SK-N-SH treated with all-trans-retinoic acid at 6 μM for 48 hours (cell line): ENCODE measurements around the gene SMPDL3A.

ENCODE experiments used
- ARNTL ChIP-seq: fragments of 450-650 bp; formaldehyde crosslinking; IDR thresholded peaks from 2 replicates; pipeline ENCODE4 v1.5.0; 2020; ENCODE audit warnings: low read depth, mild to moderate bottlenecking, moderate library complexity, borderline replicate concordance
- BACH2 ChIP-seq: fragments of 250-450 bp; sonication (Bioruptor Pico); IDR thresholded peaks from 2 replicates; pipeline ENCODE4 v1.9.0; 2021; ENCODE audit warnings: mild to moderate bottlenecking, borderline replicate concordance
- OSR1 ChIP-seq: fragments of 250-450 bp; sonication (Bioruptor Pico); IDR thresholded peaks from 2 replicates; pipeline ENCODE4 v1.8.0; 2022; ENCODE audit warnings: moderate library complexity, mild to moderate bottlenecking, inconsistent platforms
- RARB ChIP-seq: fragments of 250-450 bp; sonication (Bioruptor Pico); IDR thresholded peaks from 2 replicates; pipeline ENCODE4 v1.8.0; 2021; ENCODE audit warnings: mild to moderate bottlenecking, moderate library complexity
- TOX ChIP-seq: fragments of 250-450 bp; sonication (Bioruptor Pico); IDR thresholded peaks from 2 replicates; pipeline ENCODE4 v1.8.0; 2021; ENCODE audit warnings: mild to moderate bottlenecking, moderate library complexity, borderline replicate concordance
- ZFP3 ChIP-seq: fragments of 250-450 bp; sonication (Bioruptor Pico); IDR thresholded peaks from 2 replicates; pipeline ENCODE4 v1.5.0; 2020; ENCODE audit warnings: mild to moderate bottlenecking, moderate library complexity
- ZFP30 ChIP-seq: fragments of 450-650 bp; formaldehyde crosslinking; IDR thresholded peaks from 2 replicates; pipeline ENCODE4 v1.5.0; 2022; ENCODE audit warnings: mild to moderate bottlenecking, moderate library complexity
- ZNF70 ChIP-seq: fragments of 450-650 bp; formaldehyde crosslinking; IDR thresholded peaks from 2 replicates; pipeline ENCODE4 v1.5.0; 2020; ENCODE audit warnings: mild to moderate bottlenecking, moderate library complexity
- TF ChIP-seq, protein P1 (sequence below): fragments of 250-450 bp; sonication (Bioruptor Pico); IDR thresholded peaks from 2 replicates; pipeline ENCODE4 v1.8.0; 2021; ENCODE audit warnings: low read depth, mild to moderate bottlenecking, moderate library complexity, borderline replicate concordance
- TF ChIP-seq, protein P2 (sequence below): fragments of 250-450 bp; sonication (Bioruptor Pico); IDR thresholded peaks from 2 replicates; pipeline ENCODE4 v1.8.0; 2020; ENCODE audit warnings: mild to moderate bottlenecking, moderate library complexity, borderline replicate concordance
- TF ChIP-seq, protein P3 (sequence below): fragments of 250-450 bp; sonication (Bioruptor Pico); IDR thresholded peaks from 2 replicates; pipeline ENCODE4 v1.5.1; 2020; ENCODE audit warnings: low read depth, mild to moderate bottlenecking, moderate library complexity

DNA sequence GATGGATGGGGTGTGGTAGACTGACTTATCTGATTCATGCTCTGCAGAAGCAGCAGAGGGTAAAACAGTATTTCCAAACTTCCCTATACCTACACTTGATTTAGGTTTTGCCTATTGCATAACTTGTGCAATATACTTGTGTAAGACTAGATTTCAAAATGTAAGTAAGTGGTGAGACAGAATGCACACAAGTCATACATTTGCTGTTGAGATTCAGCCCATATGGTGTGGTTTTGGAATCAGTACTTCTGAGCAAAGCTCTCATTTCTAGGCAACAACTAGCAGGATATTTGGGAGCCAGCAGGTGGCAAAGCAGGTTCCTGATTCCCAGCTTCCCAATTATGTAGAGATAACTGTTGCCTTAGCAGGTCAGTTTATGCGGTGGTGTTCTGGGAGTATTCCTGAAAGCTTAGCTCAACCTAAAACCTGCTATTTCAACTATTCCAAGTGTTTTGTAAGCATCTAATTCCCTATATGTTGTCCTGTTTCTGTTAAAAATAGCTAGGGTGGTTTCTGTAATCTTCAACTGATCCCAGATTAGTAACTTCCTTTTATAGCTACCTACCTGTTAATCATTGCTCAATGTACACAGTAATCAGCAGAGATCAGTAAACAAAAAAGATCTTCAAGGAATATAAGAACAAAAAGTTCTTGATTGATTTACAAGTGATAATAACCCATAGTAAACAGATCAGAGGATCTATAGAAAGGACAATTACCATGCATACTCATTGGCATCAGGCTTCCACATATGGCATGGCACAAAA lies 18.0 kb upstream of the SMPDL3A start:
- TF ChIP-seq ARNTL (CRISPR knock-in tag) (no peak), ZFP30 (CRISPR knock-in tag) (no peak), TOX (CRISPR knock-in tag) (no peak), ZFP3 (CRISPR knock-in tag) (no peak), ZNF70 (CRISPR knock-in tag) (no peak), RARB (CRISPR knock-in tag) (no peak), OSR1 (CRISPR knock-in tag) (no peak), BACH2 (CRISPR knock-in tag) (no peak)
- TF ChIP-seq, protein P1, sequence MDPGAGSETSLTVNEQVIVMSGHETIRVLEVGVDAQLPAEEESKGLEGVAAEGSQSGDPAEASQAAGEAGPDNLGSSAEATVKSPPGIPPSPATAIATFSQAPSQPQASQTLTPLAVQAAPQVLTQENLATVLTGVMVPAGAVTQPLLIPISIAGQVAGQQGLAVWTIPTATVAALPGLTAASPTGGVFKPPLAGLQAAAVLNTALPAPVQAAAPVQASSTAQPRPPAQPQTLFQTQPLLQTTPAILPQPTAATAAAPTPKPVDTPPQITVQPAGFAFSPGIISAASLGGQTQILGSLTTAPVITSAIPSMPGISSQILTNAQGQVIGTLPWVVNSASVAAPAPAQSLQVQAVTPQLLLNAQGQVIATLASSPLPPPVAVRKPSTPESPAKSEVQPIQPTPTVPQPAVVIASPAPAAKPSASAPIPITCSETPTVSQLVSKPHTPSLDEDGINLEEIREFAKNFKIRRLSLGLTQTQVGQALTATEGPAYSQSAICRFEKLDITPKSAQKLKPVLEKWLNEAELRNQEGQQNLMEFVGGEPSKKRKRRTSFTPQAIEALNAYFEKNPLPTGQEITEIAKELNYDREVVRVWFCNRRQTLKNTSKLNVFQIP (CRISPR knock-in tag) = no peak
- TF ChIP-seq, protein P2, sequence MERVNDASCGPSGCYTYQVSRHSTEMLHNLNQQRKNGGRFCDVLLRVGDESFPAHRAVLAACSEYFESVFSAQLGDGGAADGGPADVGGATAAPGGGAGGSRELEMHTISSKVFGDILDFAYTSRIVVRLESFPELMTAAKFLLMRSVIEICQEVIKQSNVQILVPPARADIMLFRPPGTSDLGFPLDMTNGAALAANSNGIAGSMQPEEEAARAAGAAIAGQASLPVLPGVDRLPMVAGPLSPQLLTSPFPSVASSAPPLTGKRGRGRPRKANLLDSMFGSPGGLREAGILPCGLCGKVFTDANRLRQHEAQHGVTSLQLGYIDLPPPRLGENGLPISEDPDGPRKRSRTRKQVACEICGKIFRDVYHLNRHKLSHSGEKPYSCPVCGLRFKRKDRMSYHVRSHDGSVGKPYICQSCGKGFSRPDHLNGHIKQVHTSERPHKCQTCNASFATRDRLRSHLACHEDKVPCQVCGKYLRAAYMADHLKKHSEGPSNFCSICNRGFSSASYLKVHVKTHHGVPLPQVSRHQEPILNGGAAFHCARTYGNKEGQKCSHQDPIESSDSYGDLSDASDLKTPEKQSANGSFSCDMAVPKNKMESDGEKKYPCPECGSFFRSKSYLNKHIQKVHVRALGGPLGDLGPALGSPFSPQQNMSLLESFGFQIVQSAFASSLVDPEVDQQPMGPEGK (CRISPR knock-in tag) = no peak
- TF ChIP-seq, protein P3, sequence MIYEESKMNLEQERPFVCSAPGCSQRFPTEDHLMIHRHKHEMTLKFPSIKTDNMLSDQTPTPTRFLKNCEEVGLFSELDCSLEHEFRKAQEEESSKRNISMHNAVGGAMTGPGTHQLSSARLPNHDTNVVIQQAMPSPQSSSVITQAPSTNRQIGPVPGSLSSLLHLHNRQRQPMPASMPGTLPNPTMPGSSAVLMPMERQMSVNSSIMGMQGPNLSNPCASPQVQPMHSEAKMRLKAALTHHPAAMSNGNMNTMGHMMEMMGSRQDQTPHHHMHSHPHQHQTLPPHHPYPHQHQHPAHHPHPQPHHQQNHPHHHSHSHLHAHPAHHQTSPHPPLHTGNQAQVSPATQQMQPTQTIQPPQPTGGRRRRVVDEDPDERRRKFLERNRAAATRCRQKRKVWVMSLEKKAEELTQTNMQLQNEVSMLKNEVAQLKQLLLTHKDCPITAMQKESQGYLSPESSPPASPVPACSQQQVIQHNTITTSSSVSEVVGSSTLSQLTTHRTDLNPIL = no peak
